ENCODE results near the gene SYNDIG1. TPM values are rescaled to one million over a fixed set of nuclear protein-coding genes. Genes with fewer than 3 reads are reported as not detected.

The SYNDIG1 gene
- total RNA-seq, 6 donors from 2014 or later = 0.30 to 0.37 (median 0.34) TPM; not detected in 3

GRCh38 chr20:24584078-24584477, 114.6 kb downstream of the SYNDIG1 start:
- no peak overlapping the region for H3K4me3 ChIP-seq
- no peak for DNase-seq
- no peak overlapping the region for H3K27ac ChIP-seq
- H3K4me1 ChIP-seq = no peaks in the 10 kb centered on the region
- TF ChIP-seq POLR2AphosphoS5 (IDR thresholded peaks at IDR 0.05) = no peak
- TF ChIP-seq, protein P1, sequence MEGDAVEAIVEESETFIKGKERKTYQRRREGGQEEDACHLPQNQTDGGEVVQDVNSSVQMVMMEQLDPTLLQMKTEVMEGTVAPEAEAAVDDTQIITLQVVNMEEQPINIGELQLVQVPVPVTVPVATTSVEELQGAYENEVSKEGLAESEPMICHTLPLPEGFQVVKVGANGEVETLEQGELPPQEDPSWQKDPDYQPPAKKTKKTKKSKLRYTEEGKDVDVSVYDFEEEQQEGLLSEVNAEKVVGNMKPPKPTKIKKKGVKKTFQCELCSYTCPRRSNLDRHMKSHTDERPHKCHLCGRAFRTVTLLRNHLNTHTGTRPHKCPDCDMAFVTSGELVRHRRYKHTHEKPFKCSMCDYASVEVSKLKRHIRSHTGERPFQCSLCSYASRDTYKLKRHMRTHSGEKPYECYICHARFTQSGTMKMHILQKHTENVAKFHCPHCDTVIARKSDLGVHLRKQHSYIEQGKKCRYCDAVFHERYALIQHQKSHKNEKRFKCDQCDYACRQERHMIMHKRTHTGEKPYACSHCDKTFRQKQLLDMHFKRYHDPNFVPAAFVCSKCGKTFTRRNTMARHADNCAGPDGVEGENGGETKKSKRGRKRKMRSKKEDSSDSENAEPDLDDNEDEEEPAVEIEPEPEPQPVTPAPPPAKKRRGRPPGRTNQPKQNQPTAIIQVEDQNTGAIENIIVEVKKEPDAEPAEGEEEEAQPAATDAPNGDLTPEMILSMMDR (IDR thresholded peaks at IDR 0.05) = no peak
- no peak for TF ChIP-seq POLR2A (IDR thresholded peaks at IDR 0.05)
- TF ChIP-seq EP300 (IDR thresholded peaks at IDR 0.05) = no peak
- ATAC-seq (ENCODE audit: low FRiP score in 2 of 2) = no peak
- H3K9me3 ChIP-seq = no peaks in the 10 kb centered on the region
- H3K27me3 ChIP-seq = no peaks in the 10 kb centered on the region
- 90 to 91% methylated on average over 9 of the region's 9 CpGs for whole genome bisulfite sequencing, 2 donors
- no peaks in the 10 kb centered on the region for H3K36me3 ChIP-seq

DNA sequence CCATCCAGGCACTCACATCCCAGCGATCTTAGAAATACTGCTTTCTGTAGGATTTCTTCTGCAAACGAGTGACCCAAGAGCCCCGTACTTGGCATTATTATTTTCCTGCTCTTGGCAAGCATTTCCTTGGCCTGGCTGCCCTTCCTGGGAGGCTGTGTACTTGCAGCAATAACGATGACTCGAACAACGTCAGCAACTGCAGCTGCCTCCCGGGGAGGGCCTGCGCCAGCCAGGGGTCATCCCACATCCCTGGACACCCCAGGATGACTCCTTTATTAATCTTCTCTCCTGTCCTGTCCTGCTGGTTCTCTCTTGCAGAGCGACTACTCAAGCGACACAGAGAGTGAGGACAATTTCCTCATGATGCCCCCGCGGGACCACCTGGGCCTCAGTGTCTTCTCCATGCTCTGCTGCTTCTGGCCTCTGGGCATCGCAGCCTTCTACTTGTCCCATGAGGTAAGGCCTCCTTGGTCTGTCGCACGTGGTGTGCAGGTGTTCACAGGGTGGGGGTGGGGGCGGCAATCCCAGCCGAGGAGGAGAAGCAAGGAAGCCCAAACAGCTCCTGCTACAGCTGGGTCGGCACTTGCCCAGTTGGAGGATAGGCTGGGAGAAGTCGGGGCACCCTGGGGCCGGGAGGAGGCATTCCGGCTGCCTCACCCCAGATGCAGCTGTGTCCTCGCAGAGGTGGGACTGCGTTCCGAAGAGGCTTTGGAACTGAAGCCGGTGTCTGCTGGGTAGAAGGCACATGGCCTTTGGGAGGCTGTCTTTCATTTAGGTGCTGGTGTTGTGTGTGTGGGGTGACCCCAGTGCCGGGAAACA, 115.3 kb downstream of the SYNDIG1 start:
- Histone ChIP-seq H3K27me3 (no peaks in the 10 kb centered on the region), H3K4me3 (no peak overlapping the region), H3K27ac (no peak overlapping the region), H3K9me3 (no peaks in the 10 kb centered on the region), H3K36me3 (no peaks in the 10 kb centered on the region), H3K4me1 (no peaks in the 10 kb centered on the region)
- TF ChIP-seq POLR2A (IDR thresholded peaks at IDR 0.05) (no peak), EP300 (IDR thresholded peaks at IDR 0.05) (no peak), POLR2AphosphoS5 (IDR thresholded peaks at IDR 0.05) (no peak)
- TF ChIP-seq, protein P1 (IDR thresholded peaks at IDR 0.05) = no peak
- DNase-seq (no peak), ATAC-seq (ENCODE audit: low FRiP score in 2 of 2) (no peak)
- WGBS, 2 donors = 82 to 85% methylated on average over 23 to 26 of the region's 26 CpGs

GRCh38 chr20:24585796-24586522, 116.5 kb downstream of the SYNDIG1 start:
- 81 to 90% methylated on average over 5 to 10 of the region's 10 CpGs for WGBS, 2 donors
- H3K27ac ChIP-seq = no peak overlapping the region
- DNase-seq (no peak), ATAC-seq (ENCODE audit: low FRiP score in 2 of 2) (no peak)
- H3K4me1 ChIP-seq = no peaks in the 10 kb centered on the region
- H3K27me3 ChIP-seq = no peaks in the 10 kb centered on the region
- TF ChIP-seq, protein P1 (IDR thresholded peaks at IDR 0.05) = no peak
- TF ChIP-seq POLR2AphosphoS5 (IDR thresholded peaks at IDR 0.05) = no peak
- TF ChIP-seq EP300 (IDR thresholded peaks at IDR 0.05) = no peak
- H3K4me3 ChIP-seq = no peak overlapping the region
- no peaks in the 10 kb centered on the region for H3K36me3 ChIP-seq
- H3K9me3 ChIP-seq = no peaks in the 10 kb centered on the region

GRCh38 chr20:24586523-24586840, 117.1 kb downstream of the SYNDIG1 start:
- H3K36me3 ChIP-seq = no peaks in the 10 kb centered on the region
- WGBS, 2 donors = 83 to 93% methylated on average over 5 to 6 of the region's 6 CpGs
- no peak overlapping the region for H3K27ac ChIP-seq
- ATAC-seq (ENCODE audit: low FRiP score in 2 of 2) = no peak
- no peaks in the 10 kb centered on the region for H3K4me1 ChIP-seq
- no peak for DNase-seq
- H3K27me3 ChIP-seq = no peaks in the 10 kb centered on the region
- no peak for TF ChIP-seq EP300 (IDR thresholded peaks at IDR 0.05)
- no peak for TF ChIP-seq POLR2A (IDR thresholded peaks at IDR 0.05)
- TF ChIP-seq, protein P1 (IDR thresholded peaks at IDR 0.05) = no peak
- no peak for TF ChIP-seq POLR2AphosphoS5 (IDR thresholded peaks at IDR 0.05)
- H3K9me3 ChIP-seq = no peaks in the 10 kb centered on the region
- no peak overlapping the region for H3K4me3 ChIP-seq
